MG63 (cell line): ENCODE measurements around the gene ARHGEF11. TPM values are rescaled to one million over a fixed set of nuclear protein-coding genes. Genes with fewer than 3 reads are reported as not detected.

ENCODE experiments used
- DNase-seq: peaks from one replicate; pipeline ENCODE4 v3.0.0-alpha.2; 2020
- H3K27me3 ChIP-seq: fragments of 250-450 bp; sonication (Bioruptor Pico); 2 replicates; pipeline ENCODE4 v1.5.1; 2020; ENCODE audit warnings: mild to moderate bottlenecking, moderate library complexity
- H3K36me3 ChIP-seq: fragments of 250-450 bp; sonication (Bioruptor Pico); 2 replicates; pipeline ENCODE4 v1.5.1; 2020; ENCODE audit warnings: mild to moderate bottlenecking, moderate library complexity
- H3K4me3 ChIP-seq: fragments of 250-450 bp; sonication (Bioruptor Pico); 2 replicates; pipeline ENCODE4 v1.5.1; 2020; ENCODE audit warnings: mild to moderate bottlenecking, moderate library complexity
- H3K9me3 ChIP-seq: fragments of 250-450 bp; sonication (Bioruptor Pico); 2 replicates; pipeline ENCODE4 v1.5.1; 2020; ENCODE audit warnings: mild to moderate bottlenecking, moderate library complexity
- total RNA-seq: library from RNA; depleted of rRNA; stranded (reverse); fragments of >200 nt; shearing (Covaris generic); gene quantifications from 2 replicates; pipeline ENCODE4 v1.2.3, GENCODE V29; 2014; ENCODE audit warnings: low replicate concordance; rRNA removed

ARHGEF11 gene
- total RNA-seq, 1 experiment from 2014 or later = 31.2 TPM

DNA sequence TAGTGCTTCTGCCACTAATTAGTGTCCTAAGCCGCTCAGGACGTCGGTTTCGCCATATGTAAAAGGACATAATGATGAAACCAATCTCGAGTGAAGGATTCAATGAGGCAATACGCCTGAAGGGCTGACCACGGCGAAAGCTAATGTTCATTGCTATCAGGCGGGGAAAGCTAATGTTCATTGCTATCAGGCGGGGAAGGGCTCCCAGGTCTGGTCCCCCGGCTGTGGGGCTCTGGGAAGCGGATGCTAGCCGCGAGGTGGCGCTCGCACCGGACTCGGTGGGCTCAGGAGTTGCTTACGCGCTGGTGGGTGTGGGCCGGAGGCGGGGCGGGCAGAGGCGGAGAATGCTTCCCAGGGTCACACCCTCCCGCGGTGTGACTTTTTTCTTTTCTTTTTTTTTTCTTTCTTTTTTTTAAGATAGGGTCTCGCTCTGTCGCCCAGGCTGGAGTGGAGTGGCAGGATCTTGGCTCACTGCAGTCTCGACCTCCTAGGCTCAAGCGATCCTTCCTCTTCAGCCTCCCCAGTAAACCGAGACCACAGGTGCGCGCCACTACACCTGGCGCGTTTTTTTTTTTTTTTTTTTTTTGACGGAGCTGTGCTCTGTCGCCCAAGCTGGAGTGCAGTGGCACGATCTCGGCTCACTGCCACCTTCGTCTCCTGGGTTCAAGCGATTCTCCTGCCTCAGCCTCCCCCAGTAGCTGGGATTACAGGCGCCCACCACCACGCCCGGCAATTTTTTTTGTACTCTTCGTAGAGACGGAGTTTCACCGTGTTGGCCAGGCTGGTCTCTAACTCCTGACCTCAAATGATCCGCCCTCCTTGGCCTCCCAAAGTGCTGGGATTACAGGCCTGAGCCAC, 153.1 kb downstream of the ARHGEF11 start:
- Histone ChIP-seq H3K36me3 (no peaks in the 10 kb centered on the region), H3K9me3 (no peaks in the 10 kb centered on the region), H3K4me3 (no peak overlapping the region; the same call in 1 of the 2 replicates), H3K27me3 (no peaks in the 10 kb centered on the region)
- peak; percentile 92 for DNase-seq

DNA sequence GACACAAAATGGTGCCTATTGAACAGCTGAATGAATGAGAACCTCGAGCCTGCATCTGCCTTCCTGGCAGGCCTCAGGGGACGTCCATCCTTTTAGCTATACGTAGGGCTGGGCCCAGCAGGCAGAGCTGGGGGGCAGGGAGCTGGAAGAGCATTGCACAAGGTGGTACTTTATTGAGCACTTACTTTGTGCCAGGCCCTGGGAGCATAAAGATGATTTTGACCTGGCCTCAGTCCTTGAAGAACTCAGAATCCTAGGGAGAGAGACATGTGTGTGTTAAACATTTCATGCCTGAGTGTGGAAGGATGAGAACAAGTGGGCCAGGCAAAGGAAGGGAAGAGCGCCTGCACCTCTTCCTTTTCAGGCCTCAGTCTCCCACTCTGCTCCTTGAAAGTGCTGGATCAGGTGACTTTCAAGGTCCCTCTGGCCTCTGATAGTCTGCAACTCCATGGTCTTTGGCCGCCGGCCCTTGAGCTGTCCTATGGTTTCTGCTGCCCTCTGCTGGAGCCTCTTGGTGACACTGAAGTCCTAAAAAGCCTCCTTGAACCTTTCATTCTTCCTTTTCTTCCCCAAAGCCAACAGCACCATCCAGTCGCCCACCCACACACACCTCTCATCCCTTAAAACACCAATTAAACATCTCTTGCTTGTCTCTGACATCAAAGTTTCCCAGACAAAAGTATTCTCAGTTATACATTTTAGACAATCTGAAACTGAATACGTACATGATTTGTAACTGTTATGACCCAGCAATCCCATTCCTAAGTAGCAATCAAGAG, 155.6 kb downstream of the ARHGEF11 start:
- no peaks in the 10 kb centered on the region for H3K36me3 ChIP-seq

DNA sequence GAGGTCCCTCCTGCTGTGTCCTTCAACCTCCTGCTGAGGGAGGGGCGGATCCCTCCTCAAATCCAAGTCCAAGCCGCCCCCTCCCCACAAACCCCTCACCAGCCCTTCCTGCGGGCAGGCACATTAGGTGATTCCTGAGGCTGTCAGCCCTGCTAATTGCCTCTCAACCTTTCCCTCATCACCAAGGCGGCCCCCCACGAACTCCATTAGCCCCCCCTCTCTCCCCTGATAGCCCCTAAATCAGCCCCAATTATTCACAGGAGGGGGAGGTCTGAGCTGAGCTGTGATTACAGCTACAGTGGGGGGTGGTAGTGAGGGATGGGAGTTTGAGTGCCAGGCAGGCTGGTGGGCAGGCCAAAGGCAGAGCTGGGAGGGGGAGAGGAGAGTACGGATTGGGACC, 157.8 kb downstream of the ARHGEF11 start:
- Histone ChIP-seq H3K27me3 (no peaks in the 10 kb centered on the region), H3K9me3 (no peaks in the 10 kb centered on the region)

More for the DNA sequence above, 155.6 kb downstream of the ARHGEF11 start:
- H3K9me3 ChIP-seq = no peaks in the 10 kb centered on the region
- H3K27me3 ChIP-seq = no peaks in the 10 kb centered on the region
- DNase-seq = peak; percentile 69
- no peak overlapping the region for H3K4me3 ChIP-seq

DNA sequence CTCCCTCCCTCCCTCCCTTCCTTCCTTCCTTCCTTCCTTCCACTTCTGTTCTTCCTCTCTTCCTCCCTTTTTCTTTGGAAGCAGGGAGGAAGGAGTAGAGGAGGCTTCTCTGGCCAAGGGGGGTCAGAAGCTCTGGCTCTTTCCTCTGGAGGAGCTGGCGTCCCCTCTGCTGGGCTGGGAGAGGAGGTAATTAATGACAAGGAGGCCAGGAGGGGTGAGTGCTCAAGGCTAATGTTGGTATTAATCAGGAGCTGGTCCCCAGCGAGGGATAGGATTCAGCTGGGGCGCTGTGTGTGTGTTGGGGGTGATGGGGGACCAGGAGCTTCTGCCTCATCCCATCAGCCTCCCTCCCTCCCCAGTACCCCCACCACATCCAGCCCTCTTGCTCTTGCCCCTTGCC, 158.2 kb downstream of the ARHGEF11 start:
- DNase-seq = no peak
- Histone ChIP-seq H3K27me3 (no peaks in the 10 kb centered on the region), H3K36me3 (no peaks in the 10 kb centered on the region), H3K9me3 (no peaks in the 10 kb centered on the region), H3K4me3 (no peak overlapping the region)

More for the DNA sequence above, 157.8 kb downstream of the ARHGEF11 start:
- DNase-seq = no peak
- H3K4me3 ChIP-seq = no peak overlapping the region
- no peaks in the 10 kb centered on the region for H3K36me3 ChIP-seq

DNA sequence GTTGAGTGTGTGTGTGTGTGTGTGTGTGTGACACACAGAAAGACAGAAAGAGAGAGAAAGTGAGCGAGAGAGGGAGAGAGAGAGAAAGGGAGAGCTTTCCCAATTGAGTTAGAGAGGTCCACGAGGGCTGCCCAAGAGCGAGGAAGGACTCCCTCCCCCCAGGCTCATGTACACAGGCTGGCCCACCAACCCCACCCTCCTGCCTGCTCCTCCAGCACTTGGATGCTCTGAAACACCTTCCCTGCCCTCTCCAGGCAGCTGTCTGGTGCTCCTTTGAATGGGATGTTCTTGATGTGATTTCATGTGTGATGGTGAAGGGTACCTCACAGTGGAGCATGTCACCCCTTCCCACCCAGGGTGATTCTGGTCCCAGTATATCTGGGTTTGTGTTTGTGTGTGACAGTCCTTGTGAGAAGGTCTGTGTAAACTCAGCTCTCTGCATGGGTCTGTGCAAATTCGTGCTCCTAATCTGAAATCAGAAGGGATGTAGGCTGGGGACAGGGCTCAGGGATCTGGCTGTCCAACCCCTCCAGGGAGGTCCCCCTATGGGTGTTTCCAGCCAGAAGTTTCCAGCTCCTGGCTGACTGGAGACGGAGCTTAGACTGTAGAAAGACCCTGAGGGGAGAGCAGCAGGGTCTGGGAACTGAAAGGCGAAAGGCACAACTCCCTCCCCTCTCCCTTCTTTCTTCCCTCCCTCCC, 158.8 kb downstream of the ARHGEF11 start:
- Histone ChIP-seq H3K9me3 (no peaks in the 10 kb centered on the region), H3K4me3 (no peak overlapping the region), H3K36me3 (no peaks in the 10 kb centered on the region), H3K27me3 (no peaks in the 10 kb centered on the region)
- DNase-seq = no peak

DNA sequence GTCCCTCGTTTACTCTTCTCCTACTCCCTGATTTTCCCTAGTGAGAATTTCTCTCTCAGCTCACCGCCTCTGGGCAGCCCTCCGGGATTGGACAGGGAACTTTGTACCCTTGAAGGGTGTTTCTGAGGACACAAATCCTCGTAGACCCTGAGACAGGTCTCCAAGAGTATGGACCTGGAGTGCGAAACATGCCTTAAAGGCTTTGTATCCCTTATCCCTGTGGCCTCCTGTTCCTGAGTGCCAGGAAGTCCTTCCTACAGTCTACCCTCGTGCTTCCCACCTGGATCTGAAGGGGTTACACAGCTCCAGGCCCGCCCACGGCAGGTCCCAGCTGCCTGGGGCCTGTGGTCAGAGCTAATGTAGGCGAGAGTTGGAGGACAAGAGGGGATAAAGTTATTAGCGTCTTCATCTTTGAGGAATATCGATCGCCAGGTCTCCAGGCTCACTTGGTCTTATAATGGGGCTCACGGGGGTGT, 159.6 kb downstream of the ARHGEF11 start:
- Histone ChIP-seq H3K9me3 (no peaks in the 10 kb centered on the region), H3K36me3 (no peaks in the 10 kb centered on the region), H3K4me3 (no peak overlapping the region), H3K27me3 (no peaks in the 10 kb centered on the region)
- DNase-seq = no peak

DNA sequence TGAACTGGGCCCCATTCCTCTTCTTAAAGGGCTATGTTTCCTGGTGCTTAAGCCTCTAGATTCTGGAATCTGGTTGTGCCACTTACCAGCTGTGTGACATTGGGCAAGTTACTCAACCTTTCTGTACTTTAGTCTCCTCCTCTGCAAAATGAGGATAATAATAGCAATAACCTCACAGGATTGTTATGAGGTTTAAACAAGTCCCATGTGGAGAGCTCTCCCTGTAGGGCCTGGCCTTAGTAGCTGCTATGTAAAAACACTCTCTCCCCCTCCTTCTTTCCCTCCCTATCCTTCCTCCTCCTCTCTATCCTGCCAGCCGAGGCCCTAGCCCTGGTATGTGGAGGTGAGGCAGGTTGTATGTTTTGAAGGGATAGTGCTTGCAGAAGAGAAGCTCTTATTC, 160.2 kb downstream of the ARHGEF11 start:
- Histone ChIP-seq H3K36me3 (no peaks in the 10 kb centered on the region), H3K9me3 (no peaks in the 10 kb centered on the region), H3K27me3 (no peaks in the 10 kb centered on the region), H3K4me3 (no peak overlapping the region)
- DNase-seq = no peak

Other genes starting within 250 kb of the ARHGEF11 start
- gene SH2D2A, start 228.9 kb downstream of the ARHGEF11 start, total RNA-seq = not detected in 2 replicates
- not detected in 2 replicates for gene INSRR, start 186.6 kb downstream of the ARHGEF11 start, total RNA-seq
- not detected in 2 replicates for gene NTRK1, start 184.9 kb downstream of the ARHGEF11 start, total RNA-seq
- 0.46 TPM in 1 of 2 replicates, not detected in the other for gene PEAR1, start 152.0 kb downstream of the ARHGEF11 start, total RNA-seq
- gene LRRC71, start 125.1 kb downstream of the ARHGEF11 start, total RNA-seq = not detected in 2 replicates
- not detected in 2 replicates for gene ETV3L, start 54.1 kb upstream of the ARHGEF11 start, total RNA-seq
- gene ETV3, start 92.7 kb upstream of the ARHGEF11 start, total RNA-seq = 6.6 and 7.3 TPM in 2 replicates